ENCODE results near the gene MRPL20. TPM values are rescaled to one million over a fixed set of nuclear protein-coding genes. Genes with fewer than 3 reads are reported as not detected.
A peak's percentile ranks its signal among the peaks of the same experiment; 100 is the strongest.

Gene MRPL20
- total and polyA plus RNA-seq, 9 of the 15 experiments (the other 6 are each of a cell fraction or from before 2014, with no cell fraction given) = 180 to 671 (median 229) TPM

GRCh38 chr1:1407636-1408318 is 684 bp upstream of the MRPL20 start (continued):
- TF ChIP-seq DPF2 (IDR thresholded peaks at IDR 0.05) = 0 out of 2 replicates have a peak, but pooled peaks have one; percentile 19
- no peak for TF ChIP-seq ZNF318 (IDR thresholded peaks at IDR 0.05; ENCODE audit: borderline replicate concordance in 1 of 2, low read depth in 1 of 2)
- no peak for TF ChIP-seq MBD1 (CRISPR knock-in tag; IDR thresholded peaks at IDR 0.05)
- TF ChIP-seq SRSF3 (IDR thresholded peaks at IDR 0.05; ENCODE audit: insufficient read depth, low read length) = no peak
- 0 out of 2 replicates have a peak, but pooled peaks have one; percentile 58 for TF ChIP-seq KLF13 (tag; IDR thresholded peaks at IDR 0.05; ENCODE audit: borderline replicate concordance, low read depth)
- TF ChIP-seq RBM34 (IDR thresholded peaks at IDR 0.05; ENCODE audit: borderline replicate concordance, insufficient read depth, low read length) = no peak
- 0 out of 2 replicates have a peak, but pooled peaks have one; percentile 74 for TF ChIP-seq SMARCA5 (IDR thresholded peaks at IDR 0.05)
- peak; percentile 4; the same call in 1 of the 2 replicates for TF ChIP-seq HMGXB4 (CRISPR knock-in tag; IDR thresholded peaks at IDR 0.05)
- no peak for TF ChIP-seq HDAC3 (IDR thresholded peaks at IDR 0.05; ENCODE audit: borderline replicate concordance, partially characterized antibody)
- no peak for TF ChIP-seq GABPB1 (CRISPR knock-in tag; IDR thresholded peaks at IDR 0.05)
- peak; percentile 65 for TF ChIP-seq KAT7 (CRISPR knock-in tag; IDR thresholded peaks at IDR 0.05; ENCODE audit: borderline replicate concordance)
- no peak for TF ChIP-seq ZBED1 (IDR thresholded peaks at IDR 0.05)
- no peak for TF ChIP-seq HIVEP1 (CRISPR knock-in tag; IDR thresholded peaks at IDR 0.05)
- no peak for TF ChIP-seq NCOA4 (IDR thresholded peaks at IDR 0.05; ENCODE audit: partially characterized antibody)
- peak; percentile 6 for TF ChIP-seq FIP1L1 (IDR thresholded peaks at IDR 0.05; ENCODE audit: low read depth, low read length, poor library complexity, severe bottlenecking)
- TF ChIP-seq NFE2L1 (tag; IDR thresholded peaks at IDR 0.05; ENCODE audit: borderline replicate concordance, low read depth) = no peak
